Subcutaneous abdominal adipose tissue (tissue), 5 donors: Measurements from ENCODE around the gene TRPV2.
A peak's percentile ranks its signal among the peaks of the same experiment; 100 is the strongest.
"Not testable (repeated sequence)": the region's sequence is repeated elsewhere in the genome, so short reads cannot be mapped to it uniquely, and the experiment has no call there.

Experiments
- H3K27ac ChIP-seq: one replicate; pipeline ENCODE4 v1.7.0; 2013; ENCODE audit warnings: low read depth, mild to moderate bottlenecking, inconsistent platforms, low read length, moderate library complexity
- H3K27me3 ChIP-seq, 5 donors: one replicate each; pipeline ENCODE4 v1.7.0; 2013; ENCODE audit warnings: low read length in 5 of 5, inconsistent platforms in 1 of 5; ENCODE audit not compliant: control insufficient read depth in 5 of 5, insufficient read depth in 4 of 5
- H3K36me3 ChIP-seq, 5 donors: one replicate each; pipeline ENCODE4 v1.7.0; 2013; ENCODE audit warnings: low read length in 5 of 5; ENCODE audit not compliant: control insufficient read depth in 5 of 5, insufficient read depth in 5 of 5
- H3K4me1 ChIP-seq, 5 donors: one replicate each; pipeline ENCODE4 v1.7.0; 2013; ENCODE audit warnings: low read length in 5 of 5, mild to moderate bottlenecking in 3 of 5, moderate library complexity in 1 of 5; ENCODE audit not compliant: control insufficient read depth in 5 of 5, insufficient read depth in 5 of 5
- H3K4me3 ChIP-seq, 5 donors: one replicate each; pipeline ENCODE4 v1.7.0; 2013; ENCODE audit warnings: low read length in 5 of 5, low read depth in 1 of 5
- H3K9ac ChIP-seq, 5 donors: one replicate each; pipeline ENCODE4 v1.7.0; 2013; ENCODE audit warnings: low read length in 5 of 5, mild to moderate bottlenecking in 4 of 5, moderate library complexity in 3 of 5
- H3K9me3 ChIP-seq, 5 donors: one replicate each; pipeline ENCODE4 v1.7.0; 2013; ENCODE audit warnings: low read length in 5 of 5; ENCODE audit not compliant: control insufficient read depth in 5 of 5
- donor health status: healthy.
- donor health status: healthy.
- donor health status: healthy.
- donor health status: healthy.
- donor health status: healthy.

Gene TRPV2

GRCh38 chr17:16383772-16384287, 31.5 kb upstream of the TRPV2 start:
- H3K27ac ChIP-seq: peak overlapping the region; percentile 1
- no peak overlapping the region for H3K9ac ChIP-seq
- H3K4me1 ChIP-seq: peaks cover 4 to 41% (median 34%) of the 10 kb centered on the region in 5 donors
- H3K27me3 ChIP-seq: no peaks in the 10 kb centered on the region
- peaks cover 7 to 21% (median 16%) of the 10 kb centered on the region in 5 donors for H3K36me3 ChIP-seq
- H3K9me3 ChIP-seq: no peaks in the 10 kb centered on the region
- peak overlapping the region in 1 of 5 donors; percentile 34 for H3K4me3 ChIP-seq

DNA sequence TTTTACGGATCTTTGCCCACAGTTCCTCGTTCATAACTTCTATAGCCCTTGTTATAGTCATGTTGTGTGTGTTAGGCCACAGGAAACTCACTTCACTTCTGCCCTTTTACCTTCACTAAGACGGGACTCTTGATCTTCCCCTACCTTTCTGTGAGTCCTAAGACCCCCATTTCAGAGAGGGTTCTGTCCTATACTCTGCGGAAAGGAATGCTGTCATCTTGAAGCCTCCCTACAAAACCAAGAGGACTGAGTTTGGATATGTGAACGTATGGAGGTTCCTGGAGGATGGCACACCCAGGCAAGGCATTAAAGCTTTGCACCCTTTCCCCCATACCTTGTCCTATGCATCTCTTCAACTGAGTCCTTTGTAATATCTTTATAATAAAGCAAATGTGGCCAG, 30.8 kb upstream of the TRPV2 start:
- Histone ChIP-seq H3K4me3 (no peak overlapping the region), H3K27me3 (no peaks in the 10 kb centered on the region), H3K36me3 (peaks cover 7 to 21% (median 16%) of the 10 kb centered on the region in 5 donors), H3K9ac (peak overlapping the region in 1 of 5 donors; percentile 14), H3K4me1 (peaks cover 4 to 41% (median 34%) of the 10 kb centered on the region in 5 donors), H3K27ac (peak overlapping the region; percentile 1), H3K9me3 (no peaks in the 10 kb centered on the region)

DNA sequence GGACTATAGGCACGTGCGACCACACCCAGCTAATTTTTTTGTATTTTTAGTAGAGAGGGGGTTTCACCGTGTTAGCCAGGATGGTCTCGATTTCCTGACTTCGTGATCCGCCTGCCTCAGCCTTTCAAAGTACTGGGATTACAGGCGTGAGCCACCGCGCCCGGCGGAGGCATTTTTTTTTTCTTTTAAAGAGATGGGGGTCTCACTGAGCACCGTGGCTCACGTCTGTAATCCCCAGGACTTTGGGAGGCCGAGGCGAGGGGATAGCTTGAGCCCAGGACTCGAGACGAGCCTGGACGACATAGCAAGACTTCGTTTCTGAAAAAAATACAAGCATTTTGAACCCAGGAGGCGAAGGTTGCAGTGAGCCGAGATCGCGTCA, 29.3 kb upstream of the TRPV2 start:
- not testable (repeated sequence) for H3K27me3 ChIP-seq, H3K9ac ChIP-seq, H3K9me3 ChIP-seq, H3K27ac ChIP-seq
- Histone ChIP-seq H3K4me3 (peak overlapping the region; percentile 48 to 69 (median 65)), H3K36me3 (peaks cover 7 to 21% (median 16%) of the 10 kb centered on the region in 5 donors), H3K4me1 (peaks cover 4 to 41% (median 34%) of the 10 kb centered on the region in 5 donors)

DNA sequence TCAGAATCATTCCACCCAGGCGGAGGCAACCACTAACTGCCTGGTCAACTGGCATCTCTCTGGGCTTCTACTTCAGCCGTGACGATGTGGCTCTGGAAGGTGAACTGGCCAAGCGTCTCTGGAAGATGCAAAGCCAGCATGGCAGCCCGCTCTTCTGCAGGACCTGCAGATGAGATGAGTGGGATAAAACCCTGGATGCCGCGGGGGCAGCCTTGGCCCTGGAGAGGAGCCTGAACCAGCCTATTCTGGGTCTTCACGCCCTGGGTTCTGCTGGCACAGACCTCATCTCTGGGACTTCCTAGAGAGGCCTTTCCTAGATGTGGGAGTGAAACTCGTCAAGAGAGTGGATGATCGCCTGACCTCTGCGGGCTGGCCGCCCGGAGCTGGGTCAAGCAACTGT, 23.9 kb upstream of the TRPV2 start:
- H3K9ac ChIP-seq: no peak overlapping the region
- H3K9me3 ChIP-seq: no peaks in the 10 kb centered on the region
- no peak overlapping the region for H3K4me3 ChIP-seq
- H3K4me1 ChIP-seq: peaks cover 0 to 6% (median 2%) of the 10 kb centered on the region in 5 donors
- no peak overlapping the region for H3K27ac ChIP-seq
- H3K36me3 ChIP-seq: no peaks in the 10 kb centered on the region
- H3K27me3 ChIP-seq: no peaks in the 10 kb centered on the region

- not testable (repeated sequence) for H3K27ac ChIP-seq, H3K9ac ChIP-seq, H3K36me3 ChIP-seq, H3K4me1 ChIP-seq, H3K4me3 ChIP-seq, H3K9me3 ChIP-seq, H3K27me3 ChIP-seq
Measured at GRCh38 chr17:16392491-16392890, 22.9 kb upstream of the TRPV2 start.

- not testable (repeated sequence) for H3K4me1 ChIP-seq, H3K27ac ChIP-seq, H3K36me3 ChIP-seq, H3K9me3 ChIP-seq, H3K9ac ChIP-seq, H3K4me3 ChIP-seq, H3K27me3 ChIP-seq
Measured at GRCh38 chr17:16395887-16396286, 19.5 kb upstream of the TRPV2 start.

DNA sequence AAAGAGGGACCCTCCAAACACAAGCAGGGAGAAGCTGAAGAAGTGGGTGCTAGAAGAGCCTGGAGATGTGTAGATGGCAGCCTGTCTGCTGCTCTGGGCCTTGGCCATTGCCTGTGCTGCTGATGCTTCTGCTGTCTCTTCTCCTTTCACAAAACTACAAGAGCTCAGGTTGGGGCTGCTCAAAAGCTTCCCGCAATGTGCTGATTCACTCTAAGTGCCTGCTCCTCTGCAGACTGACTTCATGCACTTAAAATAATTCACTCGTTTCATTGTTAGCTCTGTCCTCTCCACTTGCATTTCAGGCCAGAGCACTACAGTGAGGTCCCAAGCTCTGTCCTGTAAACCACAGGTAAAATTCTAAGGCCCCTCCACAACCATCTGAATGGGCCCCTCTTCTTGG, 18.7 kb upstream of the TRPV2 start:
- not testable (repeated sequence) for H3K36me3 ChIP-seq, H3K9ac ChIP-seq, H3K27ac ChIP-seq, H3K27me3 ChIP-seq, H3K4me3 ChIP-seq, H3K9me3 ChIP-seq, H3K4me1 ChIP-seq

DNA sequence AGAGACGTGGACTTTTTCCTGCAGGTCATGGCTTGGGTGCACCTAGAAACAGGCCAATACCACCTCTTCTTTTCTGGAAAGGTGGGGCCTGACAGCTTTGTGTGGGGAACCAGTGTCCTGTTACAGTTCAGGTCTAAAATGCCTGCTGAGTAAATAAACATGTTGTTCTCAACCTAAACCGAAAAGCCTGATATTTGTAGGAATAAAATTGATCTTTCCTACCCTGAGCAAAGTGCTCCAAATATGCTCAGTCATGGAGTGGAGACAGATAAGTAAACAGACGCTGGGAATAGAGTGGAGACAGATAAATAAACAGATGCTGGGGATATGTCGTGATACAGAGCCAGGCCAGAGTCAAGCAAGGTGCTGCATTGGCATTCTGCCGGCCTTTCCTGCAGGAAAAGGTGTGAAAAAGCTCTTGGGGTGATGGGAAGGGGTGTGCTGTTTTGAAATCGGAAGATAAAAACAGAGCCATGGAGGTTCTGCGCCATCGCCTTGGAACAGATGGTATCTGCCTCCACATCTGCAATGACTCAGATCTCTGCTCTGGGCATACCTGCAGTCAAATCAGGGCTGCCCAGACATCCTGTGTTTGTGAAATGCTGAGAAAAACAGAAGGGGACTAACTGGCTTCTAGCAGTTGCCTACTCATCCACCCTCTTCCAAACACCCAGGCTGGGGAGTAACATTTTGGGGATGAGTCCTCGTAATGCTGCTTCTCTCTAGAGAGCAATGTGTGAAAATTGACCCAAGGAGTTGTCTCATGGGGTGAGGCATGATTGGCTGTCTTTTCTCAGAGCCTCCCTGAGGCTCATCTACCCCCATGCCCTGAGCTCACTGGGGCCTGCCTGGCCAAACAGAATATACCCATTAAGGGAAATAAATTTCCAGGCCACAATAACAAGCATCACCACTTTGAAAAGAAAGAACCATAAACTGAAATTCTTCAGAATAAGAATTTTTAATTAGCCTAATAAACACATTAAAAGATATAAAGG, 16.8 kb upstream of the TRPV2 start:
- no peaks in the 10 kb centered on the region for H3K4me1 ChIP-seq
- H3K36me3 ChIP-seq: no peaks in the 10 kb centered on the region
- no peak overlapping the region for H3K9ac ChIP-seq
- no peaks in the 10 kb centered on the region for H3K9me3 ChIP-seq
- H3K27ac ChIP-seq: no peak overlapping the region
- H3K4me3 ChIP-seq: no peak overlapping the region
- no peaks in the 10 kb centered on the region for H3K27me3 ChIP-seq

GRCh38 chr17:16403847-16404246, 11.5 kb upstream of the TRPV2 start:
- H3K36me3 ChIP-seq, H3K9me3 ChIP-seq, H3K27ac ChIP-seq, H3K4me3 ChIP-seq, H3K9ac ChIP-seq, H3K27me3 ChIP-seq: not testable (repeated sequence)
- peaks cover 0 to 15% (median 13%) of the 10 kb centered on the region in 5 donors for H3K4me1 ChIP-seq
